SK-MEL-5 (cell line): ENCODE results near the gene MCF2L2. TPM values are rescaled to one million over a fixed set of nuclear protein-coding genes. Genes with fewer than 3 reads are reported as not detected.

ENCODE experiments used
- DNase-seq: peaks from one replicate; pipeline ENCODE4 v3.0.0-alpha.2; 2016; ENCODE audit warnings: low read depth, low spot score
- in situ Hi-C: cut with HindIII; loops from 2 replicates; pipeline ENCODE4 v1.10.0; 2016; ENCODE audit warnings: low sequenced_read_pairs, high pct_unique_total_duplicates, low pct_unique_long_range_greater_than_20kb
- total RNA-seq: library from RNA; depleted of rRNA; stranded (reverse); fragments of >200 nt; shearing (Covaris generic); gene quantifications from 2 replicates; pipeline ENCODE4 v1.2.3, GENCODE V29; 2014

Gene MCF2L2
- total RNA-seq, 1 experiment from 2014 or later, result 0.79 TPM

DNA sequence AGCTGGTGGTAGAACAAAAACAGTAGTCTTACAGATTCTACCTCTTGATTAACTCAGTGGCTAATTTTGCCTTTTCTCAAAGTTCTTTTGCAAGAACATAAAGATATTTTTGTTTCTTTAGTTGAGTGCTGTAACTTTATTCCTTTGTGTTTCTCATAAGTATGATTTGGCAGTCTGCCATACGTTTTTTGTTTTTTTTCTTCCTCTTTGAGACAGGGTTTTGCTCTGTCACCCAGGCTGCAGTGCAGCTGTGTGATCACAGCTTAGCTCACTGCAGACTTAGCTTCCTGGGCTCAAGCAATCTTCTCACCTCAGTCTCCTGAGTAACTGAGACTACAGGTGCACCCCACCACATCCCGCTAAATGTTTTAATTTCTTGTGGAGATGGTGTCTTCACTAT, 153.0 kb downstream of the MCF2L2 start:
- DNase-seq, result peak; percentile 57
- in situ Hi-C loops, result no loop called here

DNA sequence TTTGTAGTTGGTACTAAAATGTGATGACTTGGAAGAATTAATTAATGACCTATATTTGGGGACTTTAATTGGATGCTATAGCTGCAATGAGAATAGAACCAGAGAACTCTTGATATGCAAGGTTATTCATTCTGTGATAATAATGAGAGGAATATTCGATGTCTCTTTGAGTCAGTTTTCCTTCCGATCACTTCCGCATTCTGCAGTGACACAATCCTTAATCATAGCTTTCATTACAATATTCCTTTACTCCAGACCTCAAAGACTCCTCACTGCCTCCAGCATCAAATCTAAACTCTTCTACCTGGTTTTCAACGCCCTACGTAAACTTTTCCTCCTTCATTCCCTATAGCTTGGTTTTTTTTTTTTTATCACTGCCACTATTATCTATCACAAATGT, 153.8 kb downstream of the MCF2L2 start:
- DNase-seq, result no peak

DNA sequence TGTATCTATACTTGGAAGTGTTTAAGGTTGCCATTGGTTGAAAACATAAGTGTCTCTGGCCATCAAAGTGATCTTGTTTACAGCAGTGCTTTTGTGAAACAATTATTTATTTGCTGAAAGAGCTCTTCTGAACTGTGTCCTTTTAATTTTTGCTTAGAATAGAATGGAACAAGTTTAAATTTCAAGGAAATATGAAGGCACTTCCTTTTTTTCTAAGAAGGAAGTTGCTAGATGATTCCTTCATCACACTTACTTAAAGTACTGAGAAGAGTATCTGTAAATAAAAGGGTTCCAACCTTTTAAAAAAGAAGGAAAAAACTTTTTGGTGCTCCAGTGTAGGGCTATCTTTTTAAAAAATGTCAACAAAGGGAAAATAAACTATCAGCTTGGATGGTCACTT, 155.6 kb downstream of the MCF2L2 start:
- DNase-seq, result no peak
- in situ Hi-C loops, result no loop called here

More for the DNA sequence above, 153.8 kb downstream of the MCF2L2 start:
- in situ Hi-C loops, result no loop called here

DNA sequence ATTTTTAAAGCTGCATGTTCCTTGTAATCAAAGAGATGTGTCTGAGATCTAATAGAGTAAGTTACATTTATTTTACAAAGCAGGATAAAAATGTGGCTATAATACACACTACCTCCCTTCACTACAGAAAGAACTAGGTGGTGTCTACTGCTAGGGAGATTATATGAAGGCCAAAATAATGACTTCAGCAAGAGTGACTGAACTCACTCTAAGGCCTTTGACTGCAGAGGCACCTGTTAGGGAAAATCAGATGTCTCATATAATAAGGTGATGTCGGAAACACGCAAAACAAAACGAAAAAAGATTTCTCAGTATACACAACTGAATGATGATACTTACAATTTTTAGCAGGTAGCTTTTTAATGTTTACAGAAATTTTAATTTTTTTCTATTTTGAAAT, 156.3 kb downstream of the MCF2L2 start:
- in situ Hi-C loops, result no loop called here

DNA sequence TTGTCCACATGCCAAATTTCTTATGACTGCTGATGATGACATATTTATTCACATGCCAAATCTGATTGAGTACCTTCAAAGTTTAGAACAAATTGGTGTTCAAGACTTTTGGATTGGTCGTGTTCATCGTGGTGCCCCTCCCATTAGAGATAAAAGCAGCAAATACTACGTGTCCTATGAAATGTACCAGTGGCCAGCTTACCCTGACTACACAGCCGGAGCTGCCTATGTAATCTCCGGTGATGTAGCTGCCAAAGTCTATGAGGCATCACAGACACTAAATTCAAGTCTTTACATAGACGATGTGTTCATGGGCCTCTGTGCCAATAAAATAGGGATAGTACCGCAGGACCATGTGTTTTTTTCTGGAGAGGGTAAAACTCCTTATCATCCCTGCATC, 158.1 kb downstream of the MCF2L2 start:
- DNase-seq, result no peak

More for the DNA sequence above, 156.3 kb downstream of the MCF2L2 start:
- DNase-seq, result no peak

DNA sequence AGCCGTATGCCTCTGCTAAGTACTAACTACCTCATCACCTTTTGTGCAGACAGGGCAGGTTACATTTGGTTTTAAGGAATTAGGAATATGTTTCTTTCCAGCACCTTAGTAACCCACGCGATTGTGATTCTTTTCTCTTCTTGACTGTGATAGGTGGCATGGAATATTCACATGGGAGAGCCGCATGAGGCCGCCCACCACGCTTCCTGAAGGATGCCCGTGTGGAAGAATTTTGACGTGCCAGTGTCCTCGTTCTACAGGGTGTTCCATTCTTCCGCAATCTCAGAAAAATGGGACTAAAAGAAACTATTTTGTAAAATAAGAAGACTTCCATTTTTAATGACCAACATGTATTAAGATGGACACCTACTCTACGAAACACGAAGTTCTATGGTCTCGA, 159.1 kb downstream of the MCF2L2 start:
- in situ Hi-C loops, result no loop called here
- no peak for DNase-seq

More for the DNA sequence above, 158.1 kb downstream of the MCF2L2 start:
- in situ Hi-C loops, result no loop called here

DNA sequence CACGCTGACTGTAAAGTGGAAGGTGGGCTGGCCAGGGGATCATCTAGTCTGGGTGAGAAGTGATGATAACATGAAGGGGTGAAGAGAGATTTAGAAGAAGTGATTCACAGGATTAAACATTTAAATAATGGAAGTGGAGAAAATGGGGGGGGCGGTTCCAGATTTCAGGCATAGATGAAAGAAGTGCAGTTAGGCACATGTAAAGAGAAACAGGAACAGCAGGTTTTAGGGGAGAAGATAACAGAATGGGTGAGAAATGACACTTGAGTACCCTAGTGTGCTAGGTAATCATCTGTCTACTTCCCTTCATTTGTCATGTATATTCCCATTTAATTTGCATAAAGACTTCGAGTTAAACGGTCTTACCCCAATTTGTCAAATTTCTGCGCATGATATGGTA, 160.1 kb downstream of the MCF2L2 start:
- no peak for DNase-seq
- in situ Hi-C loops, result no loop called here

DNA sequence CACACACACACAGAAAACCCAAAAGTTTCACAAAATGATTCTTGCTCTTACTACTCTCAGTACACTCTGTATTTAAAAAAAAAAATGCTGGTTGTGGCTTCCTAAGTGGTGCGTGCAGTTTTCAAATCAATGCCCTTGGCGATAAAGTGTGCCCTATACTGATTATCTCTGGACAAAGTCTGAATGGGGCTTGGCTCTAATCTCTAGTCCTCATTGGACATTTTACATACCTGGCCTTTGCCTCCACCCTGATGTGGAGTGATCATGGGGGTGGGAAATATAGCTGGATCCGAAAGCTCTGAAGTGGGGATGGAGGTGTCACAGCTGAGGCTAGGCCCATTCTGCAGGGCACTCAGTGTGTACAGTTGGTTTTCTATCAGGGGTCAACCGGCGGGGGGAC, 161.3 kb downstream of the MCF2L2 start:
- DNase-seq, result no peak

DNA sequence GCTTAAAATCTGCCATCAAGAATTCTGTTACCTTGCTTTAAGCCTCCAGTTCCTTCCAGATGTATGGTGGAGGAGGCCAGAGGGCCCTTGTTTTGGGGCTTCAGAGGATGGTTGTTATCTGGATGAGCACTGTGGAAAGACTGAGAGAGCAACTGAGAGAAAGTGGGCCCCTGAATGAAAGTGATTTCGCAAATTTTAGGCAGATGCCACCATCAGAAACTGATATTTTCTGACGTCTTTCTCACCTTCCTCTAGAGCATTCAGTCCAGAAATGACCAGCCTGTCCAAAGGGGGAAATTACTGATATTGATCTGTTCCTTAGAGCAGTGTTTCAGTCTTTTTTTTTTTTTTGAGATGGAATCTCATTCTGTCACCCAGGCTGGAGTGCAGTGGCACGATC, 162.0 kb downstream of the MCF2L2 start:
- DNase-seq, result no peak
- in situ Hi-C loops, result no loop called here

More for the DNA sequence above, 161.3 kb downstream of the MCF2L2 start:
- in situ Hi-C loops, result no loop called here

DNA sequence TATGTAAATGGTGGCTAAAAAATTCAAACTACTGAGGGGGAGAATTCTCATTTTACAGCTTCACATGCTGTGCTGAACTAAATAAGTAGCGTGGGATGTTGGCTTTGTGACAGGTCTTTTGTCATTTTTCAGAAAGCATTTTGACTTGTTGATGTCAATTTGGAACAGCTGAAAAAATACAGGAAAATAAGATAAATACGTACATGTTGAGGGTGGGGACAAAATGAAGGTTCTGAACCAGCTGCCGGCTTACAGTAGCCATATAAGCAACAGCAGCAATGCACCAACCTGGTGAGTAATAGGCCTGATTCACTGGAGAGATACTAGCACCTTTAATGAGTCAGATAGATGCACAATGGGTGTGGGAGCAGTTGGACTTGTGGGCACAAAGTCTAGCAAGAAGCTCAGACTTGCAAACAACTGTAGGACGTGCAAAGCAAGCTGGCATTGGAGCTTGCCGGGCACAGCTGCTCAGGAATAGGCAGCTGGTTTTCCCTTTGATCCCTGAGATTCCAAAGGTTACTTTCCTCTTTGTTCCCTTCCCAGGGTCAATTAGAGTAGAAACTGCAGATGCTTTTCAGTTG, 162.5 kb downstream of the MCF2L2 start:
- DNase-seq, result no peak
- in situ Hi-C loops, result no loop called here

DNA sequence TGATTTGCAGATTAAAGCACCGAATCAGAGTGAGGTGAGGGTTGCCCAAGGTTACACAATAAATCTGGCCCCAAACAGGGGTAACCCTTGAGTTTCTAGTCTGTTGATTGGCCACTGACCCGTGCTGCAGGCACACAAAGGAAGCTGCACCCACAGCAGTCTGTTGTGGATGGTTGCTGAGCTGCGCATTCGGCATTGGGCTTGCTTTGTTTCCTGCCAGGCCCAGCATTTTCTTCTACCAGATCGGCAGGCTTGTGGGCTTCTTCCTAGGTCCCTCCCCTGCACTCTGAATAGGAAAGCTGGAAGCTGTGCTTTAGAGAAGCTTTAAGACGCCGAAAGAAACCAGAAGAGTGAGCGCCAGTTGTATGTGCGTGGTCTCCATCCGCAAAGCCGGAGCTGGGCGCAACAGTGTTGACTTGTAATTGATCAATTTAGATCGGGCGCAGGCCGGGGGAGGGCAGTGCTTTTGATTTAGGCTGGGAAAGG, 163.2 kb downstream of the MCF2L2 start:
- DNase-seq, result no peak
- in situ Hi-C loops, result no loop called here

DNA sequence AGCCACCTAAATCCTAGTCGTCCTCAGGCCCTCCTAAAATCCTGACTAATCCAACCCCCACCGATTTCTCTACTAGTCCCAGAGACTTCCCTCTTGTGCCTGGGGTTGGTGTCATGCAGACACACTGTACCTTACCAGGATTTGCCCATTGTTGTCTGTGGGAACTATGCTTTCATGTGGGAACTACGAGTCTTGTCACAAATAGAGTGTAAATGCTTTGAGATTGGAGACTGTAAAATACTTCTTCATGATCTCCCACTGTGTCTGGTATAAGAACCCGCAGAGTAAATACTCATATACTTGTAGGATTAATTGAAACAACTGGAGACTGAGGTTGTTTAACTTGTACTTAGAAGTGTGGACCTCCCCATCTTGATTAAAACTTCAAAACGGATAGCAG, 164.2 kb downstream of the MCF2L2 start:
- in situ Hi-C loops, result no loop called here
- no peak for DNase-seq

DNA sequence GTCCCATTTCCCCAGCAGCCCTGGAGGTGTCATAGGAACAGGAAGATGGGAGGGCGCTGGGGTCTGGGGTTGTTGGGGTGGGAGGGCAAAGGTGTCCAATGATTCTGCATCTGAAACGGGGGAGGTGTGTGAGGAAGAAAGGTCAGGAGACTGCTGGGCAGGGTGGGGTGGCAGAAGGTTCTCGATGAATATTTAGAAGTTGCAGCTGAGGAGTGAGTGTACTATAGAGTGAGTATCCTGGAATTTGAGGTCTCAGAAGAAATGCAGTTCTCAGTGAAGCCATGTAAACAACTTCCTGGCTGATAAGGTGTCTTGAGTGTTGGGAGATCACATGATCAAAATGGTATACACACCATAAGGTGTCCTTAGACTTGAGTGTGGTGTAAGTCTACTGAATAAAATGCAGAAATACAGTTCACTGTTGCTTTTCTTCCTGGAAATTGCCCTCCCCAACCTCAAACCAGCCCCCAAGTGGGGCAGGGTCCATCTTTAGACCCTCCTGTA, 165.5 kb downstream of the MCF2L2 start:
- no peak for DNase-seq
- in situ Hi-C loops, result no loop called here

DNA sequence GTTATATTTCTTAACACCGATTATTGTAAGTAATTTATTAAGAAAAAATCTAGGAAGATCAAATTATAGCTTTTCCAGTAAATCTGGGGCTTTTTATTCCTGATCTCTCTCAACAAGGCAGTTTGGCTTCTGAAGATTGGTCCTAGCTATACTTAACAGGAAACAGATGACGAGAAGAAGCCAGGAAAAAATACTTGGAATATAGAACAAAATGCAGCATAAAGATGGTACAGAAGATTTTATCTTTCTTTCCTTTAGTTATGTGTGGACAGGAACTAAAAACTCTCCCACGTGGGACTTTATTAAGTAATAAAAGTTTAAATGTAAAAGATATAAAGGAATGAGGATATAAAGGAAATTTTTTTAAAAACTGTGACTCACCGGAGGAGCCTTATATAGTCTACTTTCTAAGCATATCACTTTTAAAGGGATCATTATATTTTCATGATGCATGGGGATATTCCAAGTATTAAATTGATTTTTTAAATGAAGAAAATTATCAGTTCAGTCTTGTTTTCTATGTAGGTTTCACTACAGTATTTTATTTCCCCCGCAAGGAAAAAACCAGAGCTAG, 167.2 kb downstream of the MCF2L2 start:
- no peak for DNase-seq
- in situ Hi-C loops, result no loop called here

DNA sequence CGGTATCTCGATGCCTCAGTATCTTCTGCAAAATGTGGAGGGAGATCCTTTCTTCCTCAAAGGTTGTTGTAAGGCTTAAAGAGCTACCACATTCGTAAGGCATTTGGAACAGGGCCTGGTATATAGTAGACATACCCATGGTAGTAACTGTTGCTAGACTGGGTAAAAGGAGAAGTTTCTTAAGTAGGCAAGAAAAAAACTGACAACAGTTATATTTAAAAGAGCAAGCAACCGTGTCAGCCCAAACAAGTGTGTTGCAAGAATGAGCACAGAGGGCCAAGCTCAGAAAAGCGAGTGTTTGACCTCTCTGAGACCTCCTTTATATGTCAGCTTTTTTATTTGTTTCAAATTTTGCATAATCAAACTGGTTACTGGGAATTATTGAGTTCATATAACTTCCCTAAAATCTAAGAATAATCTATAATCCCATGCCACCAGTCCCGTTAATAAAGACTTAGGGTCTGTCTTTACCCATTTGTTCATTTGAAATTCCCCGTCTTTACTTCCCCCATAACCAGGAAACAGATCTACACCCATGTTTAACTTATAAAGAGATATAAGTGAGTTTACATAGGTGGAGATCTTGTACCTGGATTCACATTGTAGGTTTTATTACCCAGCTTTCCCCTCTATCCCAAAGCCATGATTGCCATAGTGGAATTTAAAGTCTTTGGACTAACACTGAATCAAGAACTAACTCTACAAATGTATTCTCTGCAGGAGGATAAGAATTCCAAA, 168.1 kb downstream of the MCF2L2 start:
- in situ Hi-C loops, result no loop called here
- no peak for DNase-seq

DNA sequence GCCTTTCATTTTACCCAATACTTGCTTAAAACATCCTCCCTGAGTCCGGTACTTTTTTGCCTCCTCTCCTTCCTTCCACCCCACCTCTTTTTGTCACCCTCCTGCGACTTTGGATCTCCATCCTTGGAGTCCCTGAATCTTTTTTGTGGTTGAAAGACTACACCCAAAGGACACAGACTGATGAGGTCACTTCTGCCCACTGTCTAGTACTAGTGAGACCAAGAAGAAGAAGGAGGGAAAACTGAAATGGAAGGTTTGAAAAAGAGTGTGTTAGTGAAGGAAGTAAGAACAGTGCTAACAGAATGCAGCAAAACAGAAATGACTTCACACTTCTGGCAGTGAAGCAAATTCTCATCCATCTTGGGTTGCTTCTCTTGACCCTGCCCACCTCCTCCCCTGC, 168.8 kb downstream of the MCF2L2 start:
- in situ Hi-C loops, result no loop called here
- DNase-seq, result no peak

DNA sequence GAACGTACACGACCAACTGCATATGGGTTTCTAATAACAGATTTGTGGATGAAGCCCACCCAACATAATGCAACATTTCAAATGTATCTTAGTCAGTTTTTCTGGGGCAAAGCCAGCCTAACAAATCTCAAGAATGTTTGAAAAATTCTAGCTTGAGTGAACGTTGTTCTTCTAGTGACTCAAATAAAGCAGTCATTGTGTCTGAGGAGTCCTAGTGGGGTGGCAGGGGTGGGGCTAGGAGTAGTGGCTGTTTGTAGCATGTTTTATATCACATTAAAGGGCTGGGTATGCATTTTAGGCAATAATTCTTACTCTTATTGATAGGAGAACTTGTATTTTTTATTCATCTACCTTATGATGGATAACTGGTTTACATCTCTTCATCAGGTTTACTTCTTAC, 169.3 kb downstream of the MCF2L2 start:
- DNase-seq, result no peak
- in situ Hi-C loops, result no loop called here

DNA sequence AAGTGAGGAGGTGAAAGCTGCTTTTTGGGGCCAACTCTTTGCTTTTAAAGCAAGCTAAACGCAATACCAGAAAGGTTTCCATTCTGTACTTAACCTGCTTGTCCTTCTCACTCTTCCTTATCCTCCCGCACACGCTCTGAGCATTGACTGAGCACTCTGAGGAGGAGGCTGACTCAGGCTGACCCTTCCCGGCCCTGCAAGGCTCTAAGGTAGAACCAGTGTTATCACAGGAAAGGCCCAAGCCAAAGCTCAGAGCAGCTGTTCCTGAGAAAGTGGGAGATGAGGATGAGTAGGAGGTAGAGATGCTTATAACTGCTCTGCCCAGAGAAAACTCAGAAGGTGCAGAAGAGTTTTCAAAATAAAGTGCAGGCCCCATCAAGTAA, 173.1 kb downstream of the MCF2L2 start:
- in situ Hi-C loops, result no loop called here
- DNase-seq, result no peak
